ENCODE data around the gene ATP12A.

ATP12A gene

DNA sequence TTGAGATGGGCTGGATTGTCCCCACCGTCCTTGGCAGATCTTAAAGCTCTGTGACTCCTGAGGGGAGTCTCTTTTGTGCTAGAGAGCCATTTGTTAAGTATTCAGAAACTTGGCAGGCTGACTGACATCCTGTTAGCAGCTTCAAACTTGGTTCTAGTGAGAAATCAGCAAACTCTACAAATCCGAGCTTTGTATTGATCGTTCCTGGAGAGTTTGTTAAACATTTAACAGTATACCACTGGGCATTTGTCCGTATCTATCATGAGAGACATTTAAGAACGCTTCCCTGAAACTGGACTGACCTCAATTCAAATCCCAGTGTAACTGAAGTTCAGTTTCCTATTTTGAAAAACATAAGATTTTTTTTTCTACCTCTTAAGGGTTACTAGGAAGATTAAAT is 3.1 kb downstream of the ATP12A start:
- DNase-seq (ENCODE audit: low read depth) = no peak
- TF ChIP-seq, protein P1, sequence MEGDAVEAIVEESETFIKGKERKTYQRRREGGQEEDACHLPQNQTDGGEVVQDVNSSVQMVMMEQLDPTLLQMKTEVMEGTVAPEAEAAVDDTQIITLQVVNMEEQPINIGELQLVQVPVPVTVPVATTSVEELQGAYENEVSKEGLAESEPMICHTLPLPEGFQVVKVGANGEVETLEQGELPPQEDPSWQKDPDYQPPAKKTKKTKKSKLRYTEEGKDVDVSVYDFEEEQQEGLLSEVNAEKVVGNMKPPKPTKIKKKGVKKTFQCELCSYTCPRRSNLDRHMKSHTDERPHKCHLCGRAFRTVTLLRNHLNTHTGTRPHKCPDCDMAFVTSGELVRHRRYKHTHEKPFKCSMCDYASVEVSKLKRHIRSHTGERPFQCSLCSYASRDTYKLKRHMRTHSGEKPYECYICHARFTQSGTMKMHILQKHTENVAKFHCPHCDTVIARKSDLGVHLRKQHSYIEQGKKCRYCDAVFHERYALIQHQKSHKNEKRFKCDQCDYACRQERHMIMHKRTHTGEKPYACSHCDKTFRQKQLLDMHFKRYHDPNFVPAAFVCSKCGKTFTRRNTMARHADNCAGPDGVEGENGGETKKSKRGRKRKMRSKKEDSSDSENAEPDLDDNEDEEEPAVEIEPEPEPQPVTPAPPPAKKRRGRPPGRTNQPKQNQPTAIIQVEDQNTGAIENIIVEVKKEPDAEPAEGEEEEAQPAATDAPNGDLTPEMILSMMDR (IDR thresholded peaks at IDR 0.05; ENCODE audit: control insufficient read depth, insufficient read depth, low read depth, low read length, missing control alignments) = no peak
- no peak overlapping the region for H3K4me3 ChIP-seq (ENCODE audit: control insufficient read depth, low read depth, low read length)

DNA sequence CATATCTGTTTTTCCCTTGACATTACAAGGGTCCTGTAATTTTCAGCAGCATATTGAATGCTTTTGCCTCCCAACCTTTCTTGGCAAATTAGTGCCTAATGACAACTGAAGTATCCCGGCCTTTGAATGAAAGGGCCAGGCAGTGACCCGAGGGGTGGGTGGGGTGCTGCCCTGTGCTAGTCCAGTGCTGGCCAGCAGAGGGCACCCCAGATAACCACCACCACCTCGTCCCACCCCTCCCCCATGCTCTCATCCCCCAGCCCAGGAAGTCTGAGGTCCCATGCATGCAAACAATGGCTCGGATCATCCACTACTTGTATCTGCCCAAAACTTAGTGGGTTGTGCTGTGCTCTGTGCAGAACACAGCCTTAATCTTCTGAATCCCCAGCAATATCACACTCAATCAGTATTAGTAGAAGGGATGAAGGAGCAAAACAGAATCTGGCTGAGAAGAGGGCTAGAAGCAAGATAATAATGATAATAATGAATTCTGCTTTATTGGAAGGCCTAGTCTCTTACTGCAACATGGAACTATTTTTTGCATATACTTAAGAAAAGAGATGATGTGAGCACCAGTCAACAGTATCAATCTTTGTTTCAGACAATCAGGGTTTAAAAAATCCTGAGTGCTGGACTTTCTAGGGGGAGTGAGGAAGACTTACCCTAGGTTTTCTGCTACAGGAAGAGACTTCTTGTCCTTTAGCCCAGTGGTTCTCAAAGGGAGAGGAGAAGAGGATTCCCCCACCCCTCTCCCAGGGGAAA is 3.8 kb downstream of the ATP12A start:
- DNase-seq (ENCODE audit: low read depth) = no peak
- TF ChIP-seq, protein P1 (IDR thresholded peaks at IDR 0.05; ENCODE audit: control insufficient read depth, insufficient read depth, low read depth, low read length, missing control alignments) = peak; percentile 77
- H3K4me3 ChIP-seq (ENCODE audit: control insufficient read depth, low read depth, low read length) = no peak overlapping the region

DNA sequence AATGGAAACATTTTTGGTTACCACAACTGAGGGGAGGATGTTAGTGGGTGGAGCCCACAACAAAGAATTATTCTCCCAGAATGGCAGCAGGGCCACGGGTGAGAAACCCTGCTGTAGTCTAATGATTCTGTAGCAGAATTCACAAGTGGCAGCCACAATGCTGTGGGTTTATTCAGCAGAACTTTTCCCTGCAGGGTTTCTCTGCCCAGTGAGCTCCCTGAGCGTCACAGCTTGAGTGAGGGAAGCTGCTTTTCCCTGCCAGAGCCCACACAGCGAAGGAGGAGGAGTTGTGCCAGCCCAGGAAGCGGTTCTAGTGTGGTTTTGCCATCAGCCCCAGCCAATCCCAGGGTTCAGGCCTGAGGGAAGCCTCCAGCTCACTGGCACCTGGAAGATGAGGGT is 4.4 kb downstream of the ATP12A start:
- no peak overlapping the region for H3K4me3 ChIP-seq (ENCODE audit: control insufficient read depth, low read depth, low read length)
- TF ChIP-seq, protein P1 (IDR thresholded peaks at IDR 0.05; ENCODE audit: control insufficient read depth, insufficient read depth, low read depth, low read length, missing control alignments) = no peak
- DNase-seq (ENCODE audit: low read depth) = no peak

DNA sequence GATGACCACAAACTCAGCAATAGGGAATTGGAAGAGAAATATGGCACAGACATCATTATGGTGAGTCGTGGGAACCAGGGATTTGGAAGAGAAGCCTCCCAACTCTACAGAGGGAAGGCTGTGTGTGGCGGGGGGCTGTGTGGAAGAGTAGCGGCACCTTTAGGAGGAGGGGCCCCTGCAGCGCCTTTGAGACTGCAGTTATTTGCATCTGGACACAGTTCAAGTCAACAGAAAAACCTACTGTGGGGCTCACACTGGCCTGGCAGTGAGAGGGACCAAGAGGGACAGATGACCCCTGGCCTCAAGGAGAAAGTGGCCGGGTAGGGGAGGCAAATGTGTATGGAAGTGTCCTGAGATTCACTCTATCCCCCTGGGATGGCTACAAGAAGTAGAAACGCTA is 5.1 kb downstream of the ATP12A start:
- TF ChIP-seq, protein P1 (IDR thresholded peaks at IDR 0.05; ENCODE audit: control insufficient read depth, insufficient read depth, low read depth, low read length, missing control alignments) = no peak
- no peak for DNase-seq (ENCODE audit: low read depth)
- no peak overlapping the region for H3K4me3 ChIP-seq (ENCODE audit: control insufficient read depth, low read depth, low read length)

DNA sequence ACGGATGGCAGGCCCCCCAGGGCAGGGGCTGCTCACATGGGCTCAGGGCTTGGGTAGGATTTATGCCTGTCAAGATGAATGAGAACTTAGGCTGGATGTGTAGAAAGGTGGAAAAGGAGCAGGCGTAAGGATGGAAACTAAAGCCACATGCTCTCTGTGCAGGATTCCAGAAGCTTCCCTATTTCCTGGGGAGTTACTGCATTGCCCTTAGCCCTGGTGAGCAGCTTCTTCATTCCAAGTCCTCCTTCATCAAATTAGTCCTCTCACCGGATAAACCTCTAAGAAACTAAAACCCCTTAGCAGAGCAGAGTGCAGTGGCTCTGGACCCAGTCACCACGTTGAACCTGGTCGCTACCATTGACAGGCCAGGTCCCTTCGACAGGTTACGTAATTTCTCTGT is 7.4 kb downstream of the ATP12A start:
- no peak for DNase-seq (ENCODE audit: low read depth)
- H3K4me3 ChIP-seq (ENCODE audit: control insufficient read depth, low read depth, low read length) = no peak overlapping the region
- TF ChIP-seq, protein P1 (IDR thresholded peaks at IDR 0.05; ENCODE audit: control insufficient read depth, insufficient read depth, low read depth, low read length, missing control alignments) = no peak

DNA sequence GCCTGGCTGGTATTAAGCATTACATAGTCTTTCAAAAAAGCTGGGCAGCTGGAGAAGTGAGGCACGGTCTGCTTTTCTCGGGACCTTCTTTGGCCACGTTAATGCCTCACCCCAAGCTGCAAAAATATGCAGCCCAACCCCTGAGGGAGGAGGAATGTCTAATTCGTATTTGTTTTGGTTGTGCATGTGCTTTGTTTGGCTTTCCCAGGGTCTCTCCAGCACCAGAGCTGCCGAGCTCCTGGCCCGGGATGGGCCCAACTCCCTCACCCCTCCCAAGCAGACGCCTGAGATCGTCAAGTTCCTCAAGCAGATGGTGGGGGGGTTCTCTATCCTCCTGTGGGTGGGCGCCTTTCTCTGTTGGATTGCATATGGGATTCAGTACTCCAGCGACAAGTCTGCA is 7.9 kb downstream of the ATP12A start:
- no peak overlapping the region for H3K4me3 ChIP-seq (ENCODE audit: control insufficient read depth, low read depth, low read length)
- TF ChIP-seq, protein P1 (IDR thresholded peaks at IDR 0.05; ENCODE audit: control insufficient read depth, insufficient read depth, low read depth, low read length, missing control alignments) = no peak
- DNase-seq (ENCODE audit: low read depth) = no peak
